Neutrophil (primary cell): Measurements from ENCODE around the gene IL20RB.
A peak's percentile ranks its signal among the peaks of the same experiment; 100 is the strongest.

Experiments used
- H3K27ac ChIP-seq: fragments of 200-600 bp; sonication (generic); 2 replicates; pipeline ENCODE4 v1.5.1; 2016; ENCODE audit warnings: mild to moderate bottlenecking, moderate library complexity
- H3K27me3 ChIP-seq: fragments of 200-600 bp; sonication (generic); 2 replicates; pipeline ENCODE4 v1.6.0; 2016; ENCODE audit warnings: mild to moderate bottlenecking
- H3K36me3 ChIP-seq: fragments of 200-600 bp; sonication (generic); 2 replicates; pipeline ENCODE4 v1.5.1; 2017
- H3K4me1 ChIP-seq, 2 experiments: fragments of 200-600 bp in 1 of 2; sonication (generic) in 1 of 2; 1 replicate in 1 of 2; 2 replicates in 1 of 2; pipeline versions ENCODE4 v1.5.1 to v1.6.1; 2013 to 2016; ENCODE audit warnings: low read depth in 1 of 2, low read length in 1 of 2, mild to moderate bottlenecking in 1 of 2, moderate library complexity in 1 of 2; ENCODE audit not compliant: control insufficient read depth in 1 of 2, insufficient read depth in 1 of 2
- H3K4me3 ChIP-seq, 2 experiments: fragments of 200-600 bp in 1 of 2; sonication (generic) in 1 of 2; 1 replicate in 1 of 2; 2 replicates in 1 of 2; pipeline ENCODE4 v1.5.1; 2013 to 2016; ENCODE audit warnings: low read depth in 1 of 2, low read length in 1 of 2, mild to moderate bottlenecking in 1 of 2, moderate library complexity in 1 of 2
- H3K9me3 ChIP-seq: fragments of 200-600 bp; sonication (generic); 2 replicates; pipeline ENCODE4 v1.5.1; 2016
- CTCF ChIP-seq: fragments of 200-600 bp; sonication (generic); IDR thresholded peaks from 2 replicates; pipeline ENCODE4 v1.5.1; 2016; ENCODE audit warnings: antibody characterized with exemption

IL20RB gene

GRCh38 chr3:136957751-136958288, at the start of gene IL20RB:
TSS of gene IL20RB (plus strand) at chr3:136957983. CDS start at chr3:136958114, 131 bp downstream.
- H3K27ac ChIP-seq = no peak within 1 kb of the TSS
- H3K4me3 ChIP-seq = no peak within 1 kb of the TSS
- no peaks in the 10 kb centered on the region for H3K4me1 ChIP-seq
- no peak for TF ChIP-seq CTCF
- H3K36me3 ChIP-seq = no peaks in the 10 kb centered on the region
- H3K9me3 ChIP-seq = no peaks in the 10 kb centered on the region
- H3K27me3 ChIP-seq = no peaks in the 10 kb centered on the region

- no peaks in the 10 kb centered on the region for H3K4me1 ChIP-seq
- H3K27me3 ChIP-seq = no peaks in the 10 kb centered on the region
- no peaks in the 10 kb centered on the region for H3K9me3 ChIP-seq
- H3K36me3 ChIP-seq = no peaks in the 10 kb centered on the region
- TF ChIP-seq CTCF = no peak
- no peak overlapping the region for H3K27ac ChIP-seq
- H3K4me3 ChIP-seq = no peak overlapping the region
Observed at GRCh38 chr3:136908297-136908696, 49.5 kb upstream of the IL20RB start.

GRCh38 chr3:136909187-136909586, 48.6 kb upstream of the IL20RB start:
- no peaks in the 10 kb centered on the region for H3K9me3 ChIP-seq
- no peak for TF ChIP-seq CTCF
- no peaks in the 10 kb centered on the region for H3K27me3 ChIP-seq
- no peaks in the 10 kb centered on the region for H3K36me3 ChIP-seq
- H3K27ac ChIP-seq = peak overlapping the region; percentile 4
- peaks cover 0 to 1% of the 10 kb centered on the region in 2 experiments for H3K4me1 ChIP-seq
- no peak overlapping the region for H3K4me3 ChIP-seq

- Histone ChIP-seq H3K4me3 (no peak overlapping the region), H3K4me1 (peaks cover 5 to 10% of the 10 kb centered on the region in 2 experiments), H3K27ac (no peak overlapping the region), H3K36me3 (no peaks in the 10 kb centered on the region), H3K9me3 (no peaks in the 10 kb centered on the region), H3K27me3 (no peaks in the 10 kb centered on the region)
- no peak for TF ChIP-seq CTCF
Observed at GRCh38 chr3:136910697-136911096, 47.1 kb upstream of the IL20RB start.

GRCh38 chr3:136913168-136913567, 44.6 kb upstream of the IL20RB start:
- Histone ChIP-seq H3K27ac (no peak overlapping the region), H3K4me1 (peaks cover 5 to 10% of the 10 kb centered on the region in 2 experiments), H3K9me3 (no peaks in the 10 kb centered on the region), H3K36me3 (no peaks in the 10 kb centered on the region), H3K27me3 (no peaks in the 10 kb centered on the region), H3K4me3 (no peak overlapping the region)
- no peak for TF ChIP-seq CTCF

GRCh38 chr3:136914739-136915138, 43.0 kb upstream of the IL20RB start:
- Histone ChIP-seq H3K36me3 (no peaks in the 10 kb centered on the region), H3K9me3 (no peaks in the 10 kb centered on the region)

More at GRCh38 chr3:136914739-136915138, 43.0 kb upstream of the IL20RB start:
- Histone ChIP-seq H3K4me1 (peaks cover 5 to 10% of the 10 kb centered on the region in 2 experiments), H3K27me3 (no peaks in the 10 kb centered on the region), H3K4me3 (no peak overlapping the region), H3K27ac (peak overlapping the region; percentile 40)
- no peak for TF ChIP-seq CTCF
